Left kidney (tissue), 2 donors: ENCODE measurements around the gene PIGO. TPM values are rescaled to one million over a fixed set of nuclear protein-coding genes. Genes with fewer than 3 reads are reported as not detected.

Experiments used
- DNase-seq: peaks from one replicate; pipeline ENCODE4 v3.0.0-alpha.2; 2013
- polyA plus RNA-seq: library from polyadenylated mRNA; unstranded; fragments of 120-200 nt; gene quantifications from one replicate; pipeline ENCODE4 v1.2.1, GENCODE V29; 2013; ENCODE audit not compliant: insufficient read length

PIGO gene
- polyA plus RNA-seq, 1 donor: 36.9 TPM

- no peak for DNase-seq
Measured at GRCh38 chr9:35107297-35108290, 11.2 kb upstream of the PIGO start.

DNA sequence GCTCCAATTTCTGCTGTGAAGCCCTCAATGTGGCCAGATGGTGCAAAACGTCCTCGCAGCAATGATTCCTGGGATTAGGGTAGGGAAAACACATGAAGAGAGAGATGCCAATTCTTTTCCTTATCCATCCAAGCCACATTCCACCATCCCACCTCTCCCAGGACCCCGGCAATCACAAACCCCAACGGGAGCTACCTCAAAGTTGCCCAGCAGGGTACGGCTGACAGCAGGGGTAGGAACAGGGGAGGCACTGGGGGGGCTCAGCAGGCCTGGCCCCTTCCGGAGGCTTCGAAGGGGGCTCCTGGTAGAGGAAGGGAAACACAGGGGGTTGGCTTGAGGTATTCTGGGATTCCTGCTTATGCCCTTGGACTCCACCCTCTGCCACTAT is 9.9 kb upstream of the PIGO start:
- no peak for DNase-seq

DNA sequence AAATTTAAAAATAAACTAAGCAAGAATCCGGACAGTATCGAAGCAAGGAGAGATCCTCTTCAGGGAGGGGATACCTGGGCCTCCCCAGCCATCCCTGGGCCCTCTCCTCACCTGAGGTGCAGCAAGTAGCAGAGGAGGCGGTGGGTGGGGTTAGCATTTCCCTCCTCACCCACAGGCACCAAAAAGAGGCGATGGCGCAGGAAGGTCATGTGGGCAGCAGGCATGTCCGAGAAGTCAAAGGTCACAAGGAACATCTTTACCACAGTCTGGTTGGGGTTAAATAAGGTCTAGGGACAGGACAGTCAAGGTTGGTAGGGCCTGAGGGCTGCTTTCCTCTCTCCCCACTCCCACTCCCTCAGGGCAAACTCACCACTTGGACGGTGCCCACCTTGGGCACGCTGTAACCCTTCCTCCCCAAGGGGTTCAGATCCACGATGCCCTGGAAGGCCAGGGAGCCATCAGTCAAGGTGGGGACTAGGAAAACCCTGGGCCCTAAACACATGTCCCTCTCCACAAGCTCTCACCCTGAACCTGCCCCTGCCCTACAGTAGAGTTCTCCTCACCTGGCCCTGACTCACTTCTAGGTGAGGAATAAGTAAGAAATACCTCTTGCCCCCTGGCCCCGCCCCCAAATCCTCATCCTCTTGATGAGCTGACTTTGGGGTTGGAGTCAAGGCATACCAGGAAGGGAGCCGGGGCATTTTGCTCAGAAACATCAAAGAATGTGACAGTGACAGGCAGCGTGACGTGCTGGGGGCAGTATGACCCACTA is 9.4 kb upstream of the PIGO start:
- DNase-seq: no peak

DNA sequence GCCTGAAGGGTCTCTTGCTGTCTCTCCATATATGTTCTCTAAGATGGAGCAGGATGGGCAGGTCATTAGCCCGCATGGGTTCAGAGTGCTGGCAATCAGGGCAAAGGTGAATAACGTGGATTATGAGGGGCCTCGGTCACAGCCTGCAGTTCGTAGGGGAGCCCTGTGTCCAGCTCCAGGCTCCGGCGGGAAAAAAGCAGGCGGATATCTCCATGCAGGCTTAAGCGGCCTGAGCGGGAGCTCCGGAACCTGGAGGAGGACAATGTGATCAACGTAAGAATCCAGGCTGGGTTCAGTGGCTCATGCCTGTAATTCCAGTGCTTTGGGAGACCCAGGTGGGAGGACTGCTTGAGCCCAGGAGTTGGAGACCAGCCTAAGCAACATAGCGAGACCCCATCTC is 8.7 kb upstream of the PIGO start:
- DNase-seq: no peak

GRCh38 chr9:35104586-35104985 is 8.2 kb upstream of the PIGO start:
- no peak for DNase-seq

DNA sequence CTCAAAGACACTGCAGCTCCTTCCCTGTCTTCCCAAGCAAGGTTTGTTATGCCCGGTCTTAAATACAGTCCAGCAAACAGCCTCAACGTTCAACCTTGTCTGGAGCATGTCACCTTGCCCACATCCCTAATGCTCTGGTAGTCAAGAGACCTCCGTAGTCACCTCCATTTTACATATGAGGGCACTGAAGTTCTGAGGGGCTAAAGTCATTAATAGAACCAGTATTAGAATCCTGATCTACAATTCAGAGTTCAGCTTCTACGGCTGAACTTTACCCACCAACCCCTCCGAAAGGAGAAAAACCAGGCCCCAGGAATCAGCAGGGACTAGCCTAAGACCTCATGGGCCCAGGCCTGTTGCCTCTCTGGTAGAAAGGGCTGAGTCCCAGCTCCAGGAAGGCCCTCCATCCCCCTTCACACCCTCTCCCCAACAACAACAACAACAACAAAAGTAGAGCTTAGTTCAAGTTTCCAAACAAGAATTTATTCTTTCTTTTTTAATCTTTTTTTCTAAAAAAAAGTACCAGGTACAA is 7.3 kb upstream of the PIGO start:
- no peak for DNase-seq

DNA sequence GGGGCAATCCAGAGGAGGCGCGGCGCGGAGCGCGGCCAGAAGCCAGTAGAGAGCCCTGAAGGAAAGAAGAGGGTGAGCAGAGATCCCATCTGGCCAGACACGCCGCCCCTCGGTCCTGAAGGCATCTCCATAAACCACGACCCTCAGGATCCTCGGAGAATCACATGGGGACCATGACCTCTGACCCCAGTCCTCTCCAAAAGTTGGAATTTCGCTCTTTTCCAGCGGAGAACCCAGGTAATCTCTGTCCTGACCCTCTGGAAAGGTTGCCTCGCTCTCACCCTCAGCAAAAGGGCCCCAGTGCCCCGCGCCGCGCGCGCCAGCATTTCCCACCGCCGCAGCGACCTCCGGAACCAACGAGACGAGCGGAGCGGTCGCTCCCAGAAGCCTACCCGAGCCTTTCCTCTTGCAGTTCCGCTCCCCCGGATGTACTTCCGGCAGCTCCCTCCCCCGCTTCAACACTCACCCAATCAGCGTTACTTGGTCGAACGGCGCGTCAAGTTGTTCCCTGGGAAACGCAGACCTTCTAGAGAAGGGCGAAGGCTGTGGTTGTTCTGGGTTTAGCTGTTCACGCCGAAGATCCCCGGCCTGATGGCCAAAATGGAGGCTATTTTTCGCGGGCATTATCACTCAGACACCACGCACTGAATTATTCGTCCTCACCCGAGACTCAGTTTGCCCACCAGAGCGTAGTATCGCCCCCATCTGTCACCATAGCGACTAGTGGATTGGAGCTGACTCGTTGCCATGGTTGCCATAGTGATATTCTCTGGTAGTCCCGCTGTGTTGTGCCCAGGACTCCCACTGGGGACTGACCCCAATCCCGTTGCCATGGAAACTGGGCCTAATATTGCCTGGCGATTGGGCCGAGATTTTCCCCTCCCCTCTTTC is 6.6 kb upstream of the PIGO start, which contains the start of gene STOML2:
Gene STOML2 (minus strand): TSS at position 363 of the 891 bp plus-strand sequence. CDS start 37 bp downstream, at position 326.
- DNase-seq: peak; percentile 94

- no peak for DNase-seq
Measured at GRCh38 chr9:35102465-35102768, 6.0 kb upstream of the PIGO start.

DNA sequence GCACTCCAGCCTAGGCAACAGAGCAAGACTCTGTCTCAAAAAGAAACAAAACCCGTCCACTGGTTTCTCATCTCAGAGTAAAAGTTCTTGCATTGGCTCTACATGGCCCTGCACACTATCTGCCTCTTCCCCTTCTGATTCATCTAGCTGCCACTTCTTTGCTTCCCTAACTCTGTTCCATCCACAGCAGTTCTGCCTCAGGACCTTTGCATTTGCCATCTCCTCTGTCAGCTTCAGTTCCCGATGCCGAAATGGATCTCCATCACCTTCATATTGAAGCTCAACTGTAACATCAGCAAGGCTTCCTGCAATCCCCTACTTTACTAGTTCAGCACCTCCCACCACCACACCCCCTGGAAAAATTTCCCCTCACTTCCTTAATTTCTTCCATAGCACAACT is 1.2 kb upstream of the PIGO start:
- DNase-seq: no peak

- DNase-seq: no peak
Measured at GRCh38 chr9:35091536-35091935, 4.9 kb downstream of the PIGO start.

GRCh38 chr9:35089434-35089833 is 7.0 kb downstream of the PIGO start:
- no peak for DNase-seq

DNA sequence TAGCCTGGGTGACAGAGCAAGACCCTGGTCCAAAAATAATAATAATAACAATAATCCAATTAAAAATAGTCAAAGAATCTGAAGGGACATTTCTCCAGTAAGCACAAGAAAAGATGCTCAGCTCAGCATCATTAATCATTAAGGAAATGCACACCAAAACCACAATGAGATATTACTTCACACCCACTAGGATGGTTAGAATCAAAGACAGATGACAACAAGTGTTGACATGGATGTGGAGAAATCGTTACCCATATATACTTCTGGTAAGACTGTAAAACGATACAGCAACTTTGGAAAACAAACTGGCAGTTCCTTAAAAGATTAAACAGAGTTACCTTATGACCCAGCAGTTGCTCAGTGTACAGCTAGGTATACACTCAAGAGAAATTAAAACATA is 11.3 kb downstream of the PIGO start:
- DNase-seq: no peak

DNA sequence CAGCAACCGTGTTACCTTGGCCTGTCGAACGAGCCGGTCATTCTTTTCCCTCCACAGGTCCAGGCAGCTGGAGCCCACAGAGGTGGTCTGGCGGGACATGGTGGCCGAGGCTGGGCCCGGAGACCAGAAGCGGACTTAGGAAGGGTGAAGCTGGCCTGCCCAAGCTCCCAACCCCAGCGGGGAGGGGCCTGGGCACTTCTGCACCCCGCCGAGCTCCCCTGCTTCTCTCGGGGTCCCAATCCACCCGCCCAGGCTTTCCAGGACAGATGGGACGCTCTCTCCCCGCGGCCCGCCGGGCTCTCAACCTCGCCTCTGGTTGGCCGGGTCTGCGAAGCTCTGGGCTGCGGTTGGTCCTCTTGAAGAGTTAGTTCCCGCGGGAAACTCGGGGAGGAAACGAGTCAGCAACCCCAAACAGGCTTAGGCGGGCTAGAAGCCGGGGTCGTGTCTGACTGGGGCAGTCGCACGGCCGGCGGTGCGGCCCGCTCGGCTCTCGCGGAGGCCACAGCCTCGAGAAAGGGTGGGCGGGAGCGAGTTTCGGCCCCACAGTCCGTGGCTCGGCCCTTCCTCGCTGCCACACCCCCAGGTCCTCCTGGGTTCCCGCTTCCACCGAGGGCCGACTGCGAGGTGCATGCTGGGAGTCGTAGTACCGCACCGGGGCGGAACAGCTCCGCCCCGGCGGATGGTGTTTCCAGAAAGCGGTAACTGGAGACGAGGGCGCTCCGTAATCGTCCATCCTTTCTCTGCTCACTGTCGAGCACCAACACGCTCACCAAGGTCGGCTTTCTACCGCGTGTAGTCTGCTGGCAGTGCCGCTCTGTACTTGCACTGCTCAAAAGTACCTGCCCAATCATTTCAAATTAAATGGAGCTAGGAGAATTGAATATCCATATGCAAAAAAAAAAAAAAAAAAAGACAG is 16.7 kb downstream of the PIGO start, which contains the start of gene FANCG:
Gene FANCG (minus strand): TSS at position 517 of the 916 bp plus-strand sequence. CDS start 418 bp downstream, at position 99.
- peak; percentile 90 for DNase-seq

- no peak for DNase-seq
Measured at GRCh38 chr9:35079041-35079425, 17.4 kb downstream of the PIGO start.

DNA sequence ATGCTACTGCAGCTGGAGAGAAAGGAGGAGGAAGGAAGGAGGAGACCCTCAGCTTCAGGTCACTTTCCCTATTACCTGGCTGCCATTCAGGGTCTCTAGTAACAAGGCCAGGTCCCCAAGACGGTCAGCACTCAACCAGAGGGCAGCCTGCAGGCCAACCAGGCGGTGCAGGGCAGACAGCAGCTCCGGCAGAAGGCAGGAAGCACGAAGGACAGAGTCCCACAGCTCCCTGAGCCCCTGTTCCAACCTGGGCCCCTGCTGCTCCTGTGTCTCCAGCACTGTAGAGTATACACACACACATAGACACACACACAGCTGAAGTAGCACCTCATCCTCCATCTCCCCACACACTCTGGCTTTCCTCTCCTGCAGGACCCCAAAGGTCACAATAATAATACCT is 18.3 kb downstream of the PIGO start:
- DNase-seq: no peak

DNA sequence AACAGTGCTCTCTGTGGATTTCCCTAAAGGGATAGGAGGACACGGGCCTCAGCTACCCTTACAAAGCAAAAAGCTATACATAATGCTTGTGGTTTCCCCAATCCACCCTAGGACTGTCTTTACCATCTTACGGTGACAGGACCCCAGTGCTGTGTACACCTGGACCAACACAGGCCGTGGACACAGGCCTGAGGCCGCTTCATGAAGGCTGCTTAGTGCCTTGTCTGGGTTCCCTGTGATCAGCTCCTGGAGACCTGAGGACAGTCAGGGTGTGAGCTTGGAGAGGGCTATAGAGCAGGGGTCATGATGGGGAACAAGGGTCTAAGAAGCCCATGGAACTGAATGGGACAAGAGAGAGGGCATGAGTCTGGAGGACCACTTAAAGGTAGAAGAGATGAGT is 19.5 kb downstream of the PIGO start:
- no peak for DNase-seq

DNA sequence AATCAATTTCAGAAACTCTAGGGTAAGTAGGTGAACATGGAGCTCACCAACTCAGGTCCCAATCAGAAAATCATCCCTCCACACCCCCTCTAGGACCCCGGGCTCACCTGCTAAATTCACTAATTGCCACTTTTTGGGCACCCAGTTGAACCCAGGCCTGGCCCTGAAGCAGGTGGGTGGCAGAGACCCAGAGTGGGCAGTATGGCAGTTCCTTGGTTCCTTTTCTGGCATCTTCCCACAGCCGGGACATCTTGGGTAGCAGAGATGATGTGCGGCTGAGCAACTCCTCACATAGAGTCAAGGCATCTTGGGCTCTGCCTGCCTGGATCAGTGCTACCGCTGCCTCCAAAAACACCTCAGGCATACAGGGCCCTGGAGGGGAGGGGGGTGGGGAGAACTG is 21.0 kb downstream of the PIGO start:
- DNase-seq: no peak

GRCh38 chr9:35074791-35075190 is 21.6 kb downstream of the PIGO start:
- no peak for DNase-seq

DNA sequence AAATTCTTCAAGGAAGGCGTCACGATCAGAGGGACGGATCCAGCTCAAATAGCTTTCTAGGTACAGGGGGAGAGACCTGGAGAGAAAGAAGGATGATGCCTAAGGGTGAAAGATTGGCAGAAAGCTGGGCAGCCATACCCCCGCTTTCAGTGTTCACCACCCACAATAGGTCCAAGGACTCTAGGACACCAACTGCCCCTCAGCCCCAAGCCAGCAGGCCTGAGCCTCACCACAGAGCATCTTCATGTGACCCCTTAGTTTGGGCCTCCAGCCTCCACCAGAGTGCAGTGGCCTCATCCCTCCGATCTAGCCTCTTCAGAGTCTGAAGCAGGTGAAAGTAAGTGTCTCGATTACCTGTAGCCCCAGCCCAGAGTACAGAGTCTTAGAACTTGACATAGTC is 22.2 kb downstream of the PIGO start:
- no peak for DNase-seq

DNA sequence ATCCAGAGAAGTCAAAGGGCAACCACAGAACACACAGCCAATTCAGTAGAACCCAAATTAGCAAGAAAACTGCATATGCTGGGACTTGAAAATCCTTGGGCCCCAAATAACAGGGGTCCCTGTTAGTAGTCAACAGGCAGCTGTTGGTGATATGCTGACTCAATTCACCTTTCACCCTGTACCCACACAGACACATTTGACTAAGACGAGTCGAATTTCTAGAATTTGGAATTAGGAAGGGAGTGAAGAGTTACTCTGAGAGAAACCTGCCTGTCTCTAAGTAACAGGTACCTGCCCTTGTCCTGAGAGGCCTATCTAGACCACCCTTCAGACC is 23.1 kb downstream of the PIGO start:
- no peak for DNase-seq
